Heart left ventricle (tissue), 16 donors: ENCODE results near the gene CAPN14. TPM values are rescaled to one million over a fixed set of nuclear protein-coding genes. Genes with fewer than 3 reads are reported as not detected.
"Not testable (repeated sequence)": the region's sequence is repeated elsewhere in the genome, so short reads cannot be mapped to it uniquely, and the experiment has no call there.

Experiments used
- ATAC-seq, 4 donors: fragments of 200-7000 bp; cut with Tn5 transposase; one replicate each; pipeline ENCODE4 v1.9.1; 2020 to 2022; ENCODE audit warnings: moderate library complexity in 4 of 4, mild to moderate bottlenecking in 3 of 4, moderate number of reproducible peaks in 1 of 4
- DNase-seq, 5 donors: peaks; one replicate each; pipeline ENCODE4 v3.0.0-alpha.2; 2020
- H3K27ac ChIP-seq, 12 donors: fragments of 200-600 bp; sonication (generic) in 4 of 12; one replicate each; pipeline versions ENCODE4 v1.5.0 to v1.8.0; 2016 to 2022; ENCODE audit warnings: mild to moderate bottlenecking in 2 of 12
- H3K27me3 ChIP-seq, 9 donors: fragments of 200-600 bp; sonication (generic) in 2 of 9; one replicate each; pipeline versions ENCODE4 v1.5.1 to v1.8.0; 2016 to 2022; ENCODE audit warnings: mild to moderate bottlenecking in 3 of 9
- H3K36me3 ChIP-seq, 9 donors: fragments of 200-600 bp; sonication (generic) in 2 of 9; one replicate each; pipeline versions ENCODE4 v1.5.0 to v1.8.0; 2018 to 2022; ENCODE audit warnings: mild to moderate bottlenecking in 2 of 9
- H3K4me1 ChIP-seq, 12 donors: fragments of 200-600 bp; sonication (generic) in 4 of 12; one replicate each; pipeline versions ENCODE4 v1.5.0 to v1.8.0; 2016 to 2022; ENCODE audit warnings: mild to moderate bottlenecking in 3 of 12
- H3K4me3 ChIP-seq, 12 donors: fragments of 200-600 bp; sonication (generic) in 4 of 12; one replicate each; pipeline versions ENCODE4 v1.5.0 to v1.8.0; 2017 to 2022; ENCODE audit warnings: mild to moderate bottlenecking in 9 of 12, moderate library complexity in 4 of 12
- H3K9me3 ChIP-seq, 12 donors: fragments of 200-600 bp; sonication (generic) in 4 of 12; one replicate each; pipeline versions ENCODE4 v1.5.0 to v1.8.0; 2016 to 2022; ENCODE audit warnings: mild to moderate bottlenecking in 1 of 12
- POLR2A ChIP-seq, 2 donors: fragments of 450-650 bp; IDR thresholded peaks; one replicate each; pipeline ENCODE4 v1.6.1; 2017; ENCODE audit warnings: antibody characterized with exemption in 2 of 2, mild to moderate bottlenecking in 2 of 2, moderate library complexity in 2 of 2
- WGBS, 4 donors: extraction: QIAGEN DNeasy Blood & Tissue Kit in 2 of 4; methylation state at CpG; one replicate each; pipeline versions ENCODE4 v1.1.5 to v1.1.7; 2013 to 2018; 5-methylcytosine and 5-hydroxymethylcytosine counted together
- intact Hi-C, 10 donors: fragments of 100-400 bp; cut with DNase I; formaldehyde crosslinking; loops; one replicate each; pipeline versions ENCODE4 v1.11.1 to v1.14.2; 2022
- polyA plus RNA-seq, 2 donors: library from polyadenylated mRNA; stranded (reverse); fragments of 200-250 nt; gene quantifications; one replicate each; pipeline ENCODE4 v1.2.3, GENCODE V29; 2013
- total RNA-seq, 9 donors: library from RNA; depleted of rRNA in 2 of 9; stranded (reverse); fragments of >200 nt in 2 of 9; fragmentation: NEBNext Ultra II Directional in 3 of 9; extraction: Animal tissue kit (Norgen Biotek cat#: 25700) in 3 of 9; gene quantifications; one replicate each; pipeline versions ENCODE4 v1.1.0 to v1.2.4, GENCODE V29; 2016 to 2023
- TF ChIP-seq, protein P1 (sequence below), 12 donors: fragments of 200-600 bp; sonication (generic) in 4 of 12; IDR thresholded peaks; one replicate each; pipeline versions ENCODE4 v1.5.0 to v1.8.0; 2018 to 2022; ENCODE audit warnings: antibody characterized with exemption in 12 of 12, mild to moderate bottlenecking in 5 of 12
- donor health status: ischemic (EF 13 %, LVEDD 7.1; RV severe dilation, severe dysfunction).
- donor health status: healthy with polysubstance abuse.
- donor health status: DM: no; HTN: yes; CAD: no.
- donor health status: DM: no; HTN: no; CAD: no.
- donor health status: ischemic (EF 25% LVEDD 6.9; RV normal size, moderate dysfunction).
- donor health status: ischemic (EF 25% LVEDD 5.7; RV mildly dilated, moderate dysfunction).
- donor health status: healthy.
- donor health status: DM: yes; HTN: yes; CAD: no.
- donor health status: ischemic (EF 35%, LVEDD 5.7; RV mildly dilated, moderate dysfunction).
- donor health status: nonischemic (EF 11% LVEDD 7.7; RV severe dilation, severe dysfunction).
- donor health status: DM: yes; HTN: yes; CAD: no.
- donor health status: PGD.
- donor health status: ischemic (EF 29% LVEDD 5.4; RV normal size, mild dysfunction).
- donor health status: nonischemic (EF 23%, LVEDD 6.1; RV moderate dilation, normal function).

Gene CAPN14
- total and polyA plus RNA-seq, 11 donors, result 0.04 to 0.44 (median 0.17) TPM

DNA sequence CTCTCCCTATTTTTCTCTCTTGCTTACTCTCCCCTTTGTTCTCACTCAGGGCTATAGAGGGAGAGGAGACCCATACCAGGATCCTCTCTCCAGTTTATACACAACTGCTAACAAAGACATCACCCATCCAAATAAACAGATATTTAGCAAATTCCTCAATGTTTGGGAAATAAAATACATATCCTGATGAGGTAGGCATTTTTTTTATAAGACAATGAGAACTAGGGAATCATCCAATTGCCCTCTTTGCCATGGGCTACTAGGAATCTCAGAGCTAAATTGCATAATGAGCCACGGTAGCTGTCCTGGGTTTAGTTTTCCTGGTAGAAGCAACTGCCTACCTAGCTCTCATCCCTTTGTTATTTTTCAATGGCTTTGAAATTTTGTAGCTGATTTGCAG, 27.1 kb downstream of the CAPN14 start:
- Histone ChIP-seq H3K27ac (no peak overlapping the region), H3K27me3 (no peaks in the 10 kb centered on the region), H3K4me3 (no peak overlapping the region), H3K9me3 (no peaks in the 10 kb centered on the region), H3K4me1 (no peaks in the 10 kb centered on the region), H3K36me3 (no peaks in the 10 kb centered on the region)
- ATAC-seq (no peak), DNase-seq (no peak)
- intact Hi-C loops, result no loop called here
- WGBS, 4 donors, result 82 to 90% (median 86%) methylated on average over 1 of the region's 1 CpG
- TF ChIP-seq POLR2A (IDR thresholded peaks at IDR 0.05), result no peak
- TF ChIP-seq, protein P1, sequence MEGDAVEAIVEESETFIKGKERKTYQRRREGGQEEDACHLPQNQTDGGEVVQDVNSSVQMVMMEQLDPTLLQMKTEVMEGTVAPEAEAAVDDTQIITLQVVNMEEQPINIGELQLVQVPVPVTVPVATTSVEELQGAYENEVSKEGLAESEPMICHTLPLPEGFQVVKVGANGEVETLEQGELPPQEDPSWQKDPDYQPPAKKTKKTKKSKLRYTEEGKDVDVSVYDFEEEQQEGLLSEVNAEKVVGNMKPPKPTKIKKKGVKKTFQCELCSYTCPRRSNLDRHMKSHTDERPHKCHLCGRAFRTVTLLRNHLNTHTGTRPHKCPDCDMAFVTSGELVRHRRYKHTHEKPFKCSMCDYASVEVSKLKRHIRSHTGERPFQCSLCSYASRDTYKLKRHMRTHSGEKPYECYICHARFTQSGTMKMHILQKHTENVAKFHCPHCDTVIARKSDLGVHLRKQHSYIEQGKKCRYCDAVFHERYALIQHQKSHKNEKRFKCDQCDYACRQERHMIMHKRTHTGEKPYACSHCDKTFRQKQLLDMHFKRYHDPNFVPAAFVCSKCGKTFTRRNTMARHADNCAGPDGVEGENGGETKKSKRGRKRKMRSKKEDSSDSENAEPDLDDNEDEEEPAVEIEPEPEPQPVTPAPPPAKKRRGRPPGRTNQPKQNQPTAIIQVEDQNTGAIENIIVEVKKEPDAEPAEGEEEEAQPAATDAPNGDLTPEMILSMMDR (IDR thresholded peaks at IDR 0.05), result no peak

DNA sequence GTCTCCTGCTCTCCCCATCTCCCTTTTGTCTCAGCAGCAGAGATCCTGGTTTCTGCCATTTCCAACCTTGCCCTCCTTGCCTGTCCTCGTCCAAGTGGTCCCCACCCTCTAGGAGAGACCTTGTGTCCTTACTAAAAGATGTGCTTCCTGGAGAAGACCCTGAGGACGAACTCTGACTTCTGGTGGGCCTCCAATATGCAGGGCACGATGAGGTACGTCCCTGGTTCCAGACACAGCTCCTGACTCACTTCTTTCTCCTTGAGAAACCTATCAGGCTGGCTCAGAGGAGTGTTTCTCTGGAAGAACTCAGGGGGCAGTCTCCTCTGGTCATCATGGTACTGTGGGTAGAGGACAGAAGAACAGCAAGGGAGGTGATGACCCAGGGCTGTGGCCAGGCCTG, 28.2 kb downstream of the CAPN14 start:
- intact Hi-C loops, result no loop called here
- Histone ChIP-seq H3K4me1 (no peaks in the 10 kb centered on the region), H3K9me3 (no peaks in the 10 kb centered on the region), H3K27me3 (no peaks in the 10 kb centered on the region), H3K36me3 (no peaks in the 10 kb centered on the region), H3K27ac (no peak overlapping the region), H3K4me3 (no peak overlapping the region)
- DNase-seq, result no peak
- 90 to 95% (median 92%) methylated on average over 4 of the region's 4 CpGs for WGBS, 4 donors
- no peak for ATAC-seq
- TF ChIP-seq, protein P1 (IDR thresholded peaks at IDR 0.05), result no peak
- TF ChIP-seq POLR2A (IDR thresholded peaks at IDR 0.05), result no peak

DNA sequence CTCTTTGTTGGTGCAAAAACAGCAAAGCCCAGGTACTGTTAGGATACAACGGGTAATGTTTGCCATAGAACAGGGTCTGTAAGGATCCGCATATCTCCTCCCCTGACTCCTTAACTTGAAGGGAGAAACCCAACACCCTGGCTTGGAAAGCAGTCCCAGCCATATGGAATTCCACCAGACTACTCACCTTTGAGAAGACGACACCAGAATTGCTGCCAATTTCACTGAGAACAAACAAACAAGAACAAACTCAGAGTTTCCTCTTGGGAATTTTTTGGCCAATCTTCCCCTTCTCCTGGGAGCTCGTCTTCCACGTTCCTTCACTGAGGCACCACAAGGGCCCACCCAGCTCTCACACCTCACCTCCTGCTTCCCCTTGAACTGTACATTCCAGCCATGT, 29.2 kb downstream of the CAPN14 start:
- ATAC-seq (no peak), DNase-seq (no peak)
- Histone ChIP-seq H3K9me3 (no peaks in the 10 kb centered on the region), H3K4me1 (no peaks in the 10 kb centered on the region), H3K4me3 (no peak overlapping the region), H3K27me3 (no peaks in the 10 kb centered on the region), H3K27ac (no peak overlapping the region), H3K36me3 (no peaks in the 10 kb centered on the region)
- intact Hi-C loops, result no loop called here
- TF ChIP-seq, protein P1 (IDR thresholded peaks at IDR 0.05), result no peak
- TF ChIP-seq POLR2A (IDR thresholded peaks at IDR 0.05), result no peak
- WGBS, 4 donors, result 63 to 77% (median 69%) methylated on average over 5 of the region's 5 CpGs

DNA sequence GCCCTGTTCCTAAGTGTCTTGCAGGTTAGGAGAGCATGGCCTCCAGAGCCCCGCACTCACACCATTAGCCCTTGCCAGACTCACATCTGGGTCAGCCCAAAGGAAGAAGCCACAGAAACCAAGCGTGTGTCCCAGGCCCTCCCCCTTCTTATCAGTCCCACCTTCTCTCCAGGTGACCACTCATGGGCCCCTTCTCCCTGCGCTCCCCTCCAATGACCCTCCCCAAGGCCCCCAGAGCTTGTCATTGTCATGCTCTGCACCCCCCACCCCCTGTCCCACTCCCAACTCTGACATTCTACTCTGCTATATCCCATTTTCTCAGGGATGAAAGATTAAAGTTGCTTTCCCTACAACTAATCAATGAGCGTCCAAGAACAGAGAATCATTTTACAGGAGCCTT, 30.1 kb downstream of the CAPN14 start:
- intact Hi-C loops, result no loop called here

DNA sequence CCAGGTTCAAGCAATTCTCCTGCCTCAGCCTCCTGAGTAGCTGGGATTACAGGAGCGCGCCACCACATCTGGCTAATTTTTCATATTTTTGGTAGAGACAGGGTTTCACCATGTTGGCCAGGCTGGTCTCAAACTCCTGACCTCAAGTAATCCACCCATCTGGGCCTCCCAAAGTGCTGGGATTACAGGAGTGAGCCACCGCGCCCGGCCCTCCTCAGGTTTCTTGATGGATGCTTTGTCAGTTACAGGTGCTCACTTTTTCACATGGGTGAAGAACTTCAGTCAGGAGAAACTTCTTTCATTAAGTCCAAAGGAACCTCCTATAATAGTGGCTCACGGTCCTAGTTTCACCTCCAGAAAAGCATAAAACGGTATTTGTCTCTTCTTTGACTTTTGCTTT, 33.3 kb downstream of the CAPN14 start:
- H3K36me3 ChIP-seq, intact Hi-C loops, H3K27ac ChIP-seq, H3K4me3 ChIP-seq, H3K4me1 ChIP-seq, DNase-seq, ATAC-seq, H3K27me3 ChIP-seq, H3K9me3 ChIP-seq: not testable (repeated sequence)
- 82 to 96% (median 88%) methylated on average over 7 of the region's 7 CpGs for WGBS, 4 donors

More for the DNA sequence above, 30.1 kb downstream of the CAPN14 start:
- H3K36me3 ChIP-seq, result no peaks in the 10 kb centered on the region
- H3K4me1 ChIP-seq, result no peaks in the 10 kb centered on the region
- H3K27me3 ChIP-seq, result no peaks in the 10 kb centered on the region
- ATAC-seq, result no peak
- no peaks in the 10 kb centered on the region for H3K9me3 ChIP-seq
- no peak overlapping the region for H3K27ac ChIP-seq
- TF ChIP-seq, protein P1 (IDR thresholded peaks at IDR 0.05), result no peak
- no peak for TF ChIP-seq POLR2A (IDR thresholded peaks at IDR 0.05)
- no peak overlapping the region for H3K4me3 ChIP-seq
- WGBS, 4 donors, result 89 to 91% (median 90%) methylated on average over 4 of the region's 4 CpGs
- no peak for DNase-seq
